ENCODE measurements around the gene DMRTB1. TPM values are rescaled to one million over a fixed set of nuclear protein-coding genes. Genes with fewer than 3 reads are reported as not detected.

The DMRTB1 gene
- total and polyA plus RNA-seq, 2 experiments from 2014 or later = not detected

DNA sequence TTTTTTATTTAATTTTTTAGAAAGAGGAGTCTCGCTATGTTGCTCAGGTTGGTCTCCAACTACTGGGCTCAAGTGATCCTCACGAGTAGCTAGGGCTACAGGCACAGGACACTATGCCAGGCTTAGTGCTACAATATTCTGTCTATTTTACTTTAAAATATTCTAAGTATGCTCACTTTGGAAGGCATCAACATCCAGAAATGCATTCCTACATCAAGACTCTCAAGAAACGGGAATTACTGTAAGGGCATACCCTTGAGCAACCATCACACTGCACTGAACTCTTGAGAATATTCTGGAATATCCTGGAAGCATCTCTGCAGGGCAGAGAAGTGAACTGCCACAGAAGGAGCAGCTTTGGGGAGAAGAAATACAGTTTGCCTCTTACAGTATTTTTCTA is 565 bp upstream of the DMRTB1 start:
- Histone ChIP-seq H3K27ac (no peak overlapping the region), H3F3A (ENCODE audit: insufficient read depth) (no peaks in the 10 kb centered on the region), H3K4me3 (no peak overlapping the region), H3K4me1 (ENCODE audit: insufficient read depth) (no peaks in the 10 kb centered on the region), H2AFZ (no peak overlapping the region), H3K27me3 (replicated peaks; ENCODE audit: insufficient read depth) (0 out of 2 replicates have a peak, but pooled peaks cover 12% of the 10 kb centered on the region), H3K9ac (no peak overlapping the region), H3K4me2 (ENCODE audit: unreplicated experiment) (no peak overlapping the region), H3K79me2 (ENCODE audit: insufficient read depth) (no peaks in the 10 kb centered on the region), H3K9me2 (ENCODE audit: insufficient read depth) (no peaks in the 10 kb centered on the region), H4K20me1 (ENCODE audit: insufficient read depth) (no peaks in the 10 kb centered on the region), H3K36me3 (ENCODE audit: low read depth) (no peaks in the 10 kb centered on the region), H3K9me3 (ENCODE audit: low read depth) (no peaks in the 10 kb centered on the region)
- in situ Hi-C loops (cut with MboI) = no loop called here
- TF ChIP-seq EZH2 (IDR thresholded peaks at IDR 0.05; ENCODE audit: insufficient read depth, poor library complexity, severe bottlenecking) (no peak), EZH2phosphoT487 (IDR thresholded peaks at IDR 0.05; ENCODE audit: insufficient read depth, low read depth) (no peak)
- DNase-seq = no peak
- 46 to 58% methylated on average over 3 of the region's 3 CpGs for WGBS, 2 experiments (ENCODE audit: low coverage in 1 of 2, low lambda C conversion rate in 2 of 2, missing lambda C conversion rate in 2 of 2)

DNA sequence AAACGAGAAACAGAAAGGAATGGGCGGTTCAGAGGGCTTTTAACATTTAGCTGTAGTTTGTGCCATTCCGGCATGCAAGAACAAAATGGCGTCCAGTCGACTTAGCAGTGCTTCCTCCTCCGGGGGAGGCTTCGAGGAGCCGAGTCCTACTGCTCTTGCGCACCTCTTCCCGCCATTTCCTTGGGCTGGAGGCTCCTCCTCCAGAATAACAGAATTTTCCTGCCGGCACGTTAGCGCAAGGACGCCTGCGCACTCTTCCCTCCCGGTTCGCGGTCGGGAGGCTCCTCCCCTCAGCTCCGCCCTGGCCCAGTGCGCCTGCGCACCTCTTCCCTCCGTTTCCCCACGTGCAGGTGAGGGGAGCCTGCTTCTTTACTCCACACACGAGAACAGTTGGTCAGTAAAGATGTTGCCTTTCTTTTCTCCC is 1.0 kb downstream of the DMRTB1 start:
- no peaks in the 10 kb centered on the region for H3K36me3 ChIP-seq (ENCODE audit: low read depth)
- H3F3A ChIP-seq (ENCODE audit: insufficient read depth) = no peaks in the 10 kb centered on the region
- H3K9me3 ChIP-seq (ENCODE audit: low read depth) = no peaks in the 10 kb centered on the region
- WGBS, 2 experiments (ENCODE audit: low coverage in 1 of 2, low lambda C conversion rate in 2 of 2, missing lambda C conversion rate in 2 of 2) = 86 to 88% methylated on average over 21 to 25 of the region's 25 CpGs
- no peak overlapping the region for H3K4me2 ChIP-seq (ENCODE audit: unreplicated experiment)
- H2AFZ ChIP-seq = no peak overlapping the region
- 0 out of 2 replicates have a peak, but pooled peaks cover 12% of the 10 kb centered on the region for H3K27me3 ChIP-seq (replicated peaks; ENCODE audit: insufficient read depth)
- no peak overlapping the region for H3K4me3 ChIP-seq
- in situ Hi-C loops (cut with MboI) = no loop called here
- no peaks in the 10 kb centered on the region for H3K79me2 ChIP-seq (ENCODE audit: insufficient read depth)
- DNase-seq = no peak
- H3K27ac ChIP-seq = no peak overlapping the region
- H4K20me1 ChIP-seq (ENCODE audit: insufficient read depth) = no peaks in the 10 kb centered on the region
- H3K9me2 ChIP-seq (ENCODE audit: insufficient read depth) = no peaks in the 10 kb centered on the region
- H3K9ac ChIP-seq = no peak overlapping the region
- no peaks in the 10 kb centered on the region for H3K4me1 ChIP-seq (ENCODE audit: insufficient read depth)
- TF ChIP-seq EZH2 (IDR thresholded peaks at IDR 0.05; ENCODE audit: insufficient read depth, poor library complexity, severe bottlenecking) (no peak), EZH2phosphoT487 (IDR thresholded peaks at IDR 0.05; ENCODE audit: insufficient read depth, low read depth) (no peak)

DNA sequence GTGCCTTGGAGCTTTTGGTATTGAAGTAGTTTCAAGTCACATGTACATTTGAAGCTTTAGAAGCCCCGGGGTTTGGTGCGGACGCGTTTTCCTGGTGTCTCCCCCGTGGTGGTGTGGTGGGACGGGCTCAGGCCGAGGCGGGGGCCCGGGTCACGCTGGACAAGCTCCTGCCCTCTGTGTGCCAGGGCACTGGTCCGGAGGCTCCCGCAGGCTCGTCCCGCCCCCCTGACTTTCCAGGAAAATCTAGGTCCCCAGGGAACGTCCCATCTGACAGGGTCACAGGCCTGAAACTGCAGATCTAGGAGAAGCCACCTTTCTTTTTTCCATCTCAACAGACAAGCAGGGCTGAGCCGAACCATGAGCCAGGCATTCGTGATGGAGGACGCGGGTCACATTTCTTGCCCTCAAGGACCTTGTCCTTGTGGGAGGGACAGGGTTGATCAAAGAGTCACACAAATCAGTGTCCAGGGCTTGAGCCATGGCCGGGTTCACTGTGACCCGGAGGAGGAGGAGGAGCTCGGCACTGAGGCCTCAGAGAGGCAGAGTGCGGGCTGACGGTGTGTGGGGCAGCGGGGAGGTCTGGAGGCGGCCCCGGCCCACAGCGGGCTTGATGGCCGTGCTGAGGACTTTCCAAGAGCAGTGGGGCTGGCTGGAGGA is 1.6 kb downstream of the DMRTB1 start:
- H3K4me1 ChIP-seq (ENCODE audit: insufficient read depth) = no peaks in the 10 kb centered on the region
- no peaks in the 10 kb centered on the region for H4K20me1 ChIP-seq (ENCODE audit: insufficient read depth)
- no peaks in the 10 kb centered on the region for H3K9me2 ChIP-seq (ENCODE audit: insufficient read depth)
- in situ Hi-C loops (cut with MboI) = no loop called here
- no peak for DNase-seq
- H2AFZ ChIP-seq = no peak overlapping the region
- H3K79me2 ChIP-seq (ENCODE audit: insufficient read depth) = no peaks in the 10 kb centered on the region
- H3K27ac ChIP-seq = no peak overlapping the region
- no peak overlapping the region for H3K4me2 ChIP-seq (ENCODE audit: unreplicated experiment)
- no peaks in the 10 kb centered on the region for H3F3A ChIP-seq (ENCODE audit: insufficient read depth)
- no peak overlapping the region for H3K4me3 ChIP-seq
- H3K9ac ChIP-seq = no peak overlapping the region
- 87 to 92% methylated on average over 29 of the region's 29 CpGs for WGBS, 2 experiments (ENCODE audit: low coverage in 1 of 2, low lambda C conversion rate in 2 of 2, missing lambda C conversion rate in 2 of 2)
- 0 out of 2 replicates have a peak, but pooled peaks cover 12% of the 10 kb centered on the region for H3K27me3 ChIP-seq (replicated peaks; ENCODE audit: insufficient read depth)
- H3K9me3 ChIP-seq (ENCODE audit: low read depth) = no peaks in the 10 kb centered on the region
- TF ChIP-seq EZH2 (IDR thresholded peaks at IDR 0.05; ENCODE audit: insufficient read depth, poor library complexity, severe bottlenecking) = no peak
- TF ChIP-seq EZH2phosphoT487 (IDR thresholded peaks at IDR 0.05; ENCODE audit: insufficient read depth, low read depth) = no peak
- H3K36me3 ChIP-seq (ENCODE audit: low read depth) = no peaks in the 10 kb centered on the region

GRCh38 chr1:53461323-53462044 is 2.3 kb downstream of the DMRTB1 start:
- Histone ChIP-seq H3K4me2 (ENCODE audit: unreplicated experiment) (no peak overlapping the region), H3K36me3 (ENCODE audit: low read depth) (no peaks in the 10 kb centered on the region), H3K27ac (no peak overlapping the region), H4K20me1 (ENCODE audit: insufficient read depth) (no peaks in the 10 kb centered on the region), H3K9me3 (ENCODE audit: low read depth) (no peaks in the 10 kb centered on the region), H3K9me2 (ENCODE audit: insufficient read depth) (no peaks in the 10 kb centered on the region), H3K4me3 (no peak overlapping the region), H3F3A (ENCODE audit: insufficient read depth) (no peaks in the 10 kb centered on the region), H3K4me1 (ENCODE audit: insufficient read depth) (no peaks in the 10 kb centered on the region), H3K27me3 (replicated peaks; ENCODE audit: insufficient read depth) (0 out of 2 replicates have a peak, but pooled peaks cover 5% of the 10 kb centered on the region), H3K9ac (no peak overlapping the region), H2AFZ (no peak overlapping the region), H3K79me2 (ENCODE audit: insufficient read depth) (no peaks in the 10 kb centered on the region)
- in situ Hi-C loops (cut with MboI) = no loop called here
- 77 to 84% methylated on average over 24 to 25 of the region's 25 CpGs for WGBS, 2 experiments (ENCODE audit: low coverage in 1 of 2, low lambda C conversion rate in 2 of 2, missing lambda C conversion rate in 2 of 2)
- DNase-seq = no peak
- TF ChIP-seq EZH2phosphoT487 (IDR thresholded peaks at IDR 0.05; ENCODE audit: insufficient read depth, low read depth) (no peak), EZH2 (IDR thresholded peaks at IDR 0.05; ENCODE audit: insufficient read depth, poor library complexity, severe bottlenecking) (no peak)
